Measurements from ENCODE around the gene ZBED4.

GRCh38 chr22:49852898-49853894, at the start of gene ZBED4:
- TF ChIP-seq CTCF (IDR thresholded peaks at IDR 0.05; ENCODE audit: insufficient read depth, low read length, poor library complexity, severe bottlenecking) (no peak), EZH2phosphoT487 (conservative IDR thresholded peaks at IDR 0.05; ENCODE audit: low read length) (no peak)
